ENCODE results near the gene HSD17B1. TPM values are rescaled to one million over a fixed set of nuclear protein-coding genes. Genes with fewer than 3 reads are reported as not detected.

Gene HSD17B1
- total RNA-seq, 1 experiment from 2014 or later = 1.5 TPM

- no peaks in the 10 kb centered on the region for H3K79me2 ChIP-seq (ENCODE audit: insufficient read depth, low read length)
- no peak overlapping the region for H3K27ac ChIP-seq (ENCODE audit: insufficient read length, low read depth, low read length)
- no peak overlapping the region for H2BK12ac ChIP-seq (ENCODE audit: insufficient read length, low read depth, low read length)
- Mint-ChIP-seq H3K4me1 (no peaks in the 10 kb centered on the region), H3K27ac (peak overlapping the region in 1 of 3 experiments; percentile 73; a peak in 1 of 7 replicates), H3K36me3 (ENCODE audit: insufficient read depth in 1 of 3, low read depth in 3 of 3) (peaks cover 0 to 43% (median 35%) of the 10 kb centered on the region in 3 experiments; a peak in 5 of 7 replicates), H3K9me3 (no peaks in the 10 kb centered on the region), H3K4me3 (no peak overlapping the region), H3K27me3 (ENCODE audit: low read depth) (no peaks in the 10 kb centered on the region)
- no peak for DNase-seq
- no peaks in the 10 kb centered on the region for H3K27me3 ChIP-seq (ENCODE audit: insufficient read depth, low read length)
- H3K4ac ChIP-seq (ENCODE audit: low read depth, low read length) = no peak overlapping the region
- no peak overlapping the region for H3K18ac ChIP-seq (ENCODE audit: insufficient read length, low read depth, low read length)
- H3K79me1 ChIP-seq (ENCODE audit: insufficient read depth, low read depth, low read length, poor library complexity, severe bottlenecking) = no peaks in the 10 kb centered on the region
- no peak overlapping the region for H4K8ac ChIP-seq (replicated peaks; ENCODE audit: insufficient read length, low read depth, low read length)
- H3K4me2 ChIP-seq (ENCODE audit: insufficient read depth, insufficient read length, low read length) = no peak overlapping the region
- no peak overlapping the region for H4K5ac ChIP-seq (ENCODE audit: insufficient read length, low read depth, low read length)
- H2BK120ac ChIP-seq (ENCODE audit: low read depth, low read length, poor library complexity, severe bottlenecking) = no peak overlapping the region
- TF ChIP-seq CTCF (conservative IDR thresholded peaks at IDR 0.05) = no peak
- no peak overlapping the region for H2BK15ac ChIP-seq (ENCODE audit: low read depth, low read length)
- H2BK20ac ChIP-seq (ENCODE audit: low read depth, low read length, poor library complexity, severe bottlenecking) = no peak overlapping the region
- no peak overlapping the region for H3K23ac ChIP-seq (ENCODE audit: insufficient read length, low read depth, low read length)
- H3K23me2 ChIP-seq (ENCODE audit: insufficient read length, low read depth, low read length, poor library complexity, severe bottlenecking) = no peaks in the 10 kb centered on the region
- H2BK5ac ChIP-seq (ENCODE audit: insufficient read length, low read length) = no peak overlapping the region
- no peaks in the 10 kb centered on the region for H4K20me1 ChIP-seq (ENCODE audit: control insufficient read depth, insufficient read depth, insufficient read length)
- H4K91ac ChIP-seq (ENCODE audit: insufficient read length, low read depth, low read length) = no peak overlapping the region
- H2AFZ ChIP-seq (ENCODE audit: low read length) = no peak overlapping the region
- no peaks in the 10 kb centered on the region for H3K9me3 ChIP-seq (ENCODE audit: control insufficient read depth, low read depth, low read length)
- no peak overlapping the region for H3K56ac ChIP-seq (ENCODE audit: insufficient read length, low read depth, low read length)
- no peak overlapping the region for H3K9ac ChIP-seq (ENCODE audit: extremely low read depth, insufficient read length, low read length)
- no CpG with 5 or more reads among the region's 9 CpGs for WGBS (ENCODE audit: extremely low coverage, insufficient read length, low lambda C conversion rate)
- no peaks in the 10 kb centered on the region for H3K4me1 ChIP-seq (ENCODE audit: insufficient read depth, low read length)
- no peak overlapping the region for H3K14ac ChIP-seq (ENCODE audit: insufficient read depth, low read length)
- no peak overlapping the region for H2AK5ac ChIP-seq (ENCODE audit: insufficient read length, low read length)
- no peak overlapping the region for H3T11ph ChIP-seq (ENCODE audit: low read length)
Observed at GRCh38 chr17:42512246-42512645, 40.5 kb upstream of the HSD17B1 start.
